HEK293T (cell line): Measurements from ENCODE around the gene PTCD2.

ENCODE experiments used
- BHLHE40 ChIP-seq: fragments of 450-650 bp; IDR thresholded peaks from 2 replicates; pipeline ENCODE4 v1.6.1; 2016; ENCODE audit warnings: mild to moderate bottlenecking, moderate library complexity, borderline replicate concordance
- ELF4 ChIP-seq: fragments of 450-650 bp; IDR thresholded peaks from 2 replicates; pipeline ENCODE4 v1.6.1; 2017; ENCODE audit warnings: antibody characterized with exemption
- FOXA1 ChIP-seq: fragments of 450-650 bp; IDR thresholded peaks from 2 replicates; pipeline ENCODE4 v1.6.1; 2016; ENCODE audit warnings: mild to moderate bottlenecking
- FOXM1 ChIP-seq: fragments of 450-650 bp; IDR thresholded peaks from 2 replicates; pipeline ENCODE4 v1.6.1; 2017; ENCODE audit warnings: mild to moderate bottlenecking, borderline replicate concordance
- HDGF ChIP-seq: fragments of 450-650 bp; IDR thresholded peaks from 2 replicates; pipeline ENCODE4 v1.6.1; 2017; ENCODE audit warnings: antibody characterized with exemption, borderline replicate concordance
- NFRKB ChIP-seq: fragments of 450-650 bp; IDR thresholded peaks from 2 replicates; pipeline ENCODE4 v1.6.1; 2016; ENCODE audit warnings: mild to moderate bottlenecking, moderate library complexity
- SP1 ChIP-seq: fragments of 450-650 bp; IDR thresholded peaks from 2 replicates; pipeline ENCODE4 v1.6.1; 2017
- SUZ12 ChIP-seq: fragments of 450-650 bp; IDR thresholded peaks from 2 replicates; pipeline ENCODE4 v1.6.1; 2016; ENCODE audit warnings: mild to moderate bottlenecking

DNA sequence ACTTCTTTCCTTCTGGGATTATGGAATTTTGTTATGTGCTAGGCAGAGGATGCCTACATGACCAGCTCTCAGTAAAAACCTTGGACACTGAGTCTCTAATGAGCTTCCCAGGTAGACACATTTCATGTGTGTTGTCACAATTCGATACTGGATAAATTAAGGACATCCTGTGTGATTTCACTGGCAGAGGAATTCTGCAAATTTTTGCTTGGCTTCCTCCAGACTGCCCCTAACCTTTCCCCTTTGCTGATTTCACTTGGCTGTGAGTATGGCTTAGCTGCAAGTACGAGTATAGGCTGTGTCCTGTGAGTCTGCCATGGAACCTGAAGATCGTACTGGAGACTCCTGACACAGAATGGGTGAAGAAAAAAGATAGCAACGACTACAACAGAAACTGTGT, 47.8 kb upstream of the PTCD2 start:
- TF ChIP-seq SP1 (no peak), NFRKB (no peak), BHLHE40 (no peak), FOXM1 (no peak), HDGF (no peak), SUZ12 (no peak), FOXA1 (no peak), ELF4 (no peak)
